ENCODE data around the gene TMEM115. TPM values are rescaled to one million over a fixed set of nuclear protein-coding genes. Genes with fewer than 3 reads are reported as not detected.

TMEM115 gene
- 35.4 and 43.1 TPM in 2 replicates for total RNA-seq (2014; rRNA removed; shearing (Covaris generic))

GRCh38 chr3:50358911-50359759, at the start of gene TMEM115:
Gene TMEM115, minus strand, starts transcription at chr3:50359521. Its CDS starts 458 bp downstream, at chr3:50359063.
- peak; percentile 100 for DNase-seq (ENCODE audit: low spot score)
- in situ Hi-C loops (cut with HindIII; ENCODE audit: low sequenced_read_pairs) = loop anchor here (10.0 kb wide), 2 partner anchors 94 to 176 kb away; partner anchors contain the start of gene SEMA3B

- in situ Hi-C loops (cut with HindIII; ENCODE audit: low sequenced_read_pairs) = no loop called here
- DNase-seq (ENCODE audit: low spot score) = peak; percentile 24
Measured at GRCh38 chr3:50408443-50408944, 49.2 kb upstream of the TMEM115 start.

DNA sequence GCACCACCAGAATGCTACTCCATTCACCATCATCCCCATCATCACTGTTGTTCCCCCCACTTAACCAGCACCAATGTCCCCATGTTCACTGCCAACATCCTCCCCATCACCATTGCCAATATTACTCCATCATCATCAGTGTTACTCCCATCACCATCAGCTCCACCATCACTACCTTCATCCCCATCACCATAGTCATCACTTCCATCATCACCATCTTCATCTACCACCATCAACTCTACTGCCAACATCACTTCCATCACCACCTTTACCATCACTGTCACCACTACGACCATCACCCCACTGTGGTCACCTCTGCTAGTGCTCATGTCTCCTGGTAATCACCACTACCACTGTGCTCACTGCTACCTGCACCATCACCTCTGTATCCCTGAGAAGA, 47.2 kb upstream of the TMEM115 start:
- DNase-seq (ENCODE audit: low spot score) = no peak
- in situ Hi-C loops (cut with HindIII; ENCODE audit: low sequenced_read_pairs) = no loop called here

DNA sequence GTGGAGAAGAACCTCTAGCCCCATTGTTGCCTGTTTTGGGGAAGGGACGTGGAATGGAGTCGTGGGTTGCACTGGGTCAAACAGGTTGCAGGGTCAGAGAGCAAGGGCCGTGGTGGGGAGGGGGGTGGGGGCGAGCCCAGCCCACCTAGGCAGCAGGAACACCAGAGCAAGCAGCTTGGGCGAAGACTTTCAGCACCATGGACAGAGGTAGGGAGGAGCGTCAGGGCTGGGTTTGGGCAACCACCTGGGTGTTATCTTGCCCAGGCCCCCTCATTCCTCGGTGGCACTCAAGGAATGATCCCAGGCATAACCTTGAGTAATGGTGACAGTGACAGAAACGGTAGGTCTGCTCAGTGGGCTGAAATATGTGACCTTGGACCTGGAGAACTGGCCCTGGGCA, 45.9 kb upstream of the TMEM115 start:
- in situ Hi-C loops (cut with HindIII; ENCODE audit: low sequenced_read_pairs) = no loop called here
- no peak for DNase-seq (ENCODE audit: low spot score)

GRCh38 chr3:50401978-50402595, 42.8 kb upstream of the TMEM115 start:
- no peak for DNase-seq (ENCODE audit: low spot score)
- in situ Hi-C loops (cut with HindIII; ENCODE audit: low sequenced_read_pairs) = no loop called here

DNA sequence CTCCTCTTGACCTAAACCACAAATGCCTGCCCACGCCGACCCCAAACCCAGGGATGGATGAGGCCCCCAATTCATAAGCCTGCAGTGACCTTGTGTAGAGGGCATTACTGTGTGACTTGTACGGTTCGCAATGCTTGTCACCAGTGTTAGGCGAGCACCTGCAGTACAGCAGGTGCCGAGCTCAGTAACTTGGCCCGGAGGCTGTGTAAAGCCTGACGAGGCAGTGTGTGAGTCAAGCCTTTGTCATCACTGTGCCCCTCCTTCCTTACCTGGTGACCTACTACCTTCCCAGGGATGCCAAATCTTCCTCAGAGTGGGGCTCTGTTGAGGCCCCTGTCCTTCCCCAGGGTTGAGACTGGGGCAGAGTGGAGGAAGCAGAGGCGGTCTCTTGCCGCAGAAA, 37.2 kb upstream of the TMEM115 start:
- in situ Hi-C loops (cut with HindIII; ENCODE audit: low sequenced_read_pairs) = no loop called here
- DNase-seq (ENCODE audit: low spot score) = no peak

GRCh38 chr3:50395070-50395860, 35.9 kb upstream of the TMEM115 start:
- in situ Hi-C loops (cut with HindIII; ENCODE audit: low sequenced_read_pairs) = no loop called here
- no peak for DNase-seq (ENCODE audit: low spot score)

DNA sequence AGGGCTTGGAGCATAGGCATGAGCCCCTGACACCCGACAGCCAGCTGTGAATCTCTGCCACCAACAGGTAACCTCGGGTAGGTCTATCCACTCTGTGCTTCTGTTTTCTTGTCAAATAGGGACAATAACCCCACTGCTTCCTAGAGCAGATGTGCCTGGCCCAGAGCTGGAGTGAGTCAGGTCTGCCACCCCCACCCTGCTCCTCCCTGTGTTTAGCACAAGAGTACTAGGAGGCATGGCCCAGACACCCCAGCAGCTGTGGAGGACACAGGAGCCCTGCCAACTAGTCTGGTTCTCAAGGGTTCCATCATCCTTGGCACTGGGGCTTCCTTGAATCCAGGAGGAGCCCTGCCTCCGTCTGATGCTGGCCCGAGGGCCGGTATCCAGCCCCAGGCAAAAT, 33.7 kb upstream of the TMEM115 start:
- in situ Hi-C loops (cut with HindIII; ENCODE audit: low sequenced_read_pairs) = no loop called here
- DNase-seq (ENCODE audit: low spot score) = no peak

- in situ Hi-C loops (cut with HindIII; ENCODE audit: low sequenced_read_pairs) = no loop called here
- peak; percentile 25 for DNase-seq (ENCODE audit: low spot score)
Measured at GRCh38 chr3:50392101-50392715, 32.9 kb upstream of the TMEM115 start.

GRCh38 chr3:50390508-50391224, 31.3 kb upstream of the TMEM115 start:
- in situ Hi-C loops (cut with HindIII; ENCODE audit: low sequenced_read_pairs) = no loop called here
- peak; percentile 97 for DNase-seq (ENCODE audit: low spot score)

GRCh38 chr3:50389414-50389767, 30.1 kb upstream of the TMEM115 start:
- in situ Hi-C loops (cut with HindIII; ENCODE audit: low sequenced_read_pairs) = no loop called here
- no peak for DNase-seq (ENCODE audit: low spot score)

DNA sequence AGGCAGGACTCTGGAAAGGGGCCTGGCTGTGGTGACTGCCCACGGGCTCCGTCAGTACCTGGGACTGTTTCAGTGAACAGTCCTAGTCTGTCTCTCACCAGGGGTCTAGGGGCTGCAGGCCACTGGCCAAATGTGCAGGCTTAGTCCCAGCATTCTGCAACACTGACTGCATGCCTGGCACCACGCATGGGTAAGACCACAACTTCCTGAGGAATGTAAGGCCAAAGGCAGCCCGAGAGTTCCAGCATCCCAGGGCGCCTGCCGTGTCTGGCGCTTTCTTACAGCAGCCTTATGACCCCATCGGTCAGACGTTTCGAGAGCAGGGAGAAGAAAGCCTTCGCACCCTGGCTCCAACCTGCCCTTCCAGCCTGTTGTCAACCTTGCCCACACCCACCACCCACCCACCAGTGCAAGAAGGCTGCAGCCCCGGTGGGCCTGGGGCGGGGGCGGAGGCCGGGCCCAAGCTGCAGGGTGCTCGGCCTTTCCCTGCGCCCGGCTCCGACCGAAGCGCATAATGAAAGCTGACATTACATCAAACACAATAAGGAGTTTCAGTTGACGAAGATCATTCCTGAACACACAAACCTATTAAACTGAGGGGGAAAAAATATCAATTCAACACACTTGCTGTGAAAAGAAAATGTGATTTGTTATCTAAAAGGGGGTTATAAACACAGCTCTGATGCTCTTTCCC, 29.5 kb upstream of the TMEM115 start:
- DNase-seq (ENCODE audit: low spot score) = no peak
- in situ Hi-C loops (cut with HindIII; ENCODE audit: low sequenced_read_pairs) = no loop called here

DNA sequence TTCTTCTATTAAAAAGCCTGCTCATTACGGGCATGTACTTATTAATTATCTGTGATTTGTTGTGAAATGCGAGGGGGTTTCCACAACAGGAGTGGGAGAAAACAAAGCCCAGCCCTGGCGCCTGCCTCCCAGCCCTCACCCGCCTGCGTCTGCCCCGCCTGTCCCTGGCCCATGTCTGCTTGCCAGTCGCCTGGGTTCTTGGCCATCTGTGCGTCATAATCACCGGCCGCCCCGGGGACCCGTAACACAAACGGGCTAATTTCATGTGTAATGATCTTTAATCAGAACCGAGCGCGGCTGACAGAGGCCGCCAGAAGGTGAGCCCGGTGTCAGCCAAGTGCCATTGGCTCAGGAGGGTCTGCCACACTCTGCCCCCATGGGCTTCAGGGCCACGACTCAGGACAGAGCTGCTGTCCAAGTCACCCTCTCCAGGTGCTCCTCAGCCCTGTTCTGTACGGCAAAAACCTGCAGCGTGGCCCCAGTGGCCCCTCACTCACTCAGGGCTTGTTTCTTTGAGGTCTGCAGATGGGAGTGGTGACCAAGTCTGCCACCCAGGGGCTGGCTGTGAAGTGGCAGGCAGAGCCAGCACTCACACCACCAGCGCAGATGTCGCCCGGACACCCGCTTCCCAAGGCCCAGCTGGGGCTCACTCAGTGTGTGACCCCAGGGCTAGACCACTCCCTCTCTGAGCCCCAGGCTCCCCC, 28.8 kb upstream of the TMEM115 start:
- peak; percentile 72 for DNase-seq (ENCODE audit: low spot score)
- in situ Hi-C loops (cut with HindIII; ENCODE audit: low sequenced_read_pairs) = no loop called here

- DNase-seq (ENCODE audit: low spot score) = no peak
- in situ Hi-C loops (cut with HindIII; ENCODE audit: low sequenced_read_pairs) = no loop called here
Measured at GRCh38 chr3:50385754-50386153, 26.4 kb upstream of the TMEM115 start.

GRCh38 chr3:50383750-50384149, 24.4 kb upstream of the TMEM115 start:
- in situ Hi-C loops (cut with HindIII; ENCODE audit: low sequenced_read_pairs) = no loop called here
- no peak for DNase-seq (ENCODE audit: low spot score)

DNA sequence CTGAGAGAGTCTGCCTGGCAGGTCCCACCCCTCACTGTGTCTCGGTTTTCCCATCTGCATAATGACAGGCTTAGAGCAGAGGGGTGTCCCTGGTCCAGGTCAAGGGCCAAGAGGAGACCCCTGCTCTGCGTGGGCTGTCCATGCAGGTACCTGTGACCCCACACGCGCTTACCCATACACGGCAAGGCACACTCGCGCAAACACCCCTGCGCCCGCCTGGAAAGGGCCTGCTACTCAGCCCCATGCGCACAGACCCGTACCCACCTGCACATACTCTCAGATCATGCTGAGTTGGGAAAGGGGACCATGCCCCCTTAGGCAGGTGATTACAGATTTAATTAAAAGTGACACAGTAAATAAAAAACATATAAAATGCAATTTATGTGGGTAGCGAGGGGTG, 23.4 kb upstream of the TMEM115 start:
- no peak for DNase-seq (ENCODE audit: low spot score)
- in situ Hi-C loops (cut with HindIII; ENCODE audit: low sequenced_read_pairs) = no loop called here

DNA sequence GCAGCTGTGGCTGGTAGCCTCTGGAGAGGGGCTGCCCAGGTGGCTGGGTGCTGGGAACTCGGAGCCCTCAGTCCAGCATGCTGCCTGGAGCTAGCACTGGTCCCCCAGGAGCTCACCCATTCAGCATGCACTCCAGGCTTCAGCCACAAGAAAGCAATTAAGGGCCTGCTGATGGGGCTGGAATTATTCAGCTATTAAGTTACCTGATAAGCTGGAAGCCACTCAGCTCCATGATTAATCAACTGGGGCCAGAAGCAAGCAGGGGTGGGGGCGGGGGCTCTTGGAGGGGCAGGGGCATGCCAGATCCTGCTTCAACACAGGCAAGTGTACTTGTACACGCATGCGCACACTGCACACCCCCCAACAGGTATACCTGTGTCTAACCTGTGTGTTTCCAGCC, 22.1 kb upstream of the TMEM115 start:
- in situ Hi-C loops (cut with HindIII; ENCODE audit: low sequenced_read_pairs) = no loop called here
- no peak for DNase-seq (ENCODE audit: low spot score)

Measured in G401 (cell line).